ENCODE measurements around the gene SGIP1. TPM values are rescaled to one million over a fixed set of nuclear protein-coding genes. Genes with fewer than 3 reads are reported as not detected.
A peak's percentile ranks its signal among the peaks of the same experiment; 100 is the strongest.

The SGIP1 gene
- total RNA-seq, 1 donor from 2014 or later: 123 TPM

- no peak for DNase-seq (ENCODE audit: extremely low spot score, unreplicated experiment)
- Mint-ChIP-seq H3K27ac (ENCODE audit: unreplicated experiment) (peak overlapping the region; percentile 98), H3K4me1 (ENCODE audit: unreplicated experiment) (peaks cover 79% of the 10 kb centered on the region), H3K9me3 (ENCODE audit: unreplicated experiment) (no peaks in the 10 kb centered on the region), H3K27me3 (ENCODE audit: unreplicated experiment) (no peaks in the 10 kb centered on the region), H3K4me3 (ENCODE audit: unreplicated experiment) (peak overlapping the region; percentile 90), H3K36me3 (ENCODE audit: unreplicated experiment) (peaks cover 22% of the 10 kb centered on the region)
- TF ChIP-seq CTCF (IDR thresholded peaks at IDR 0.05): no peak
Observed at GRCh38 chr1:66535061-66535460, 1.1 kb downstream of the SGIP1 start.

- Mint-ChIP-seq H3K4me1 (ENCODE audit: unreplicated experiment) (peaks cover 87% of the 10 kb centered on the region), H3K27ac (ENCODE audit: unreplicated experiment) (peak overlapping the region; percentile 60), H3K36me3 (ENCODE audit: unreplicated experiment) (peaks cover 26% of the 10 kb centered on the region), H3K27me3 (ENCODE audit: unreplicated experiment) (no peaks in the 10 kb centered on the region), H3K4me3 (ENCODE audit: unreplicated experiment) (peak overlapping the region; percentile 90), H3K9me3 (ENCODE audit: unreplicated experiment) (no peaks in the 10 kb centered on the region)
- no peak for TF ChIP-seq CTCF (IDR thresholded peaks at IDR 0.05)
- DNase-seq (ENCODE audit: extremely low spot score, unreplicated experiment): no peak
Observed at GRCh38 chr1:66535853-66536252, 1.9 kb downstream of the SGIP1 start.

- TF ChIP-seq CTCF (IDR thresholded peaks at IDR 0.05): no peak
- Mint-ChIP-seq H3K4me3 (ENCODE audit: unreplicated experiment) (peak overlapping the region; percentile 56), H3K9me3 (ENCODE audit: unreplicated experiment) (no peaks in the 10 kb centered on the region), H3K27ac (ENCODE audit: unreplicated experiment) (peak overlapping the region; percentile 54), H3K4me1 (ENCODE audit: unreplicated experiment) (peaks cover 86% of the 10 kb centered on the region), H3K27me3 (ENCODE audit: unreplicated experiment) (no peaks in the 10 kb centered on the region), H3K36me3 (ENCODE audit: unreplicated experiment) (peaks cover 28% of the 10 kb centered on the region)
- DNase-seq (ENCODE audit: extremely low spot score, unreplicated experiment): no peak
Observed at GRCh38 chr1:66537718-66538117, 3.8 kb downstream of the SGIP1 start.

- Mint-ChIP-seq H3K27me3 (ENCODE audit: unreplicated experiment) (no peaks in the 10 kb centered on the region), H3K4me3 (ENCODE audit: unreplicated experiment) (peak overlapping the region; percentile 16), H3K9me3 (ENCODE audit: unreplicated experiment) (no peaks in the 10 kb centered on the region), H3K27ac (ENCODE audit: unreplicated experiment) (peak overlapping the region; percentile 87), H3K4me1 (ENCODE audit: unreplicated experiment) (peaks cover 88% of the 10 kb centered on the region), H3K36me3 (ENCODE audit: unreplicated experiment) (peaks cover 37% of the 10 kb centered on the region)
- no peak for TF ChIP-seq CTCF (IDR thresholded peaks at IDR 0.05)
- no peak for DNase-seq (ENCODE audit: extremely low spot score, unreplicated experiment)
Observed at GRCh38 chr1:66539491-66539890, 5.5 kb downstream of the SGIP1 start.

- no peaks in the 10 kb centered on the region for H3K9me3 Mint-ChIP-seq (ENCODE audit: unreplicated experiment)
- no peak for DNase-seq (ENCODE audit: extremely low spot score, unreplicated experiment)
- no peak for TF ChIP-seq CTCF (IDR thresholded peaks at IDR 0.05)
- no peaks in the 10 kb centered on the region for H3K27me3 Mint-ChIP-seq (ENCODE audit: unreplicated experiment)
- peaks cover 37% of the 10 kb centered on the region for H3K36me3 Mint-ChIP-seq (ENCODE audit: unreplicated experiment)
- peak overlapping the region; percentile 36 for H3K4me3 Mint-ChIP-seq (ENCODE audit: unreplicated experiment)
- H3K27ac Mint-ChIP-seq (ENCODE audit: unreplicated experiment): peak overlapping the region; percentile 87
- peaks cover 88% of the 10 kb centered on the region for H3K4me1 Mint-ChIP-seq (ENCODE audit: unreplicated experiment)
Observed at GRCh38 chr1:66540434-66541032, 6.6 kb downstream of the SGIP1 start.

Data from osteocyte (in vitro differentiated cells).